GM18508 (cell line): Measurements from ENCODE around the gene TTC9B.

Experiments used
- ATAC-seq: cut with Tn5 transposase; IDR thresholded peaks from one replicate; pipeline ENCODE4 v1.9.1; 2021; ENCODE audit warnings: moderate number of reproducible peaks; ENCODE audit not compliant: insufficient read depth, unreplicated experiment

The TTC9B gene

DNA sequence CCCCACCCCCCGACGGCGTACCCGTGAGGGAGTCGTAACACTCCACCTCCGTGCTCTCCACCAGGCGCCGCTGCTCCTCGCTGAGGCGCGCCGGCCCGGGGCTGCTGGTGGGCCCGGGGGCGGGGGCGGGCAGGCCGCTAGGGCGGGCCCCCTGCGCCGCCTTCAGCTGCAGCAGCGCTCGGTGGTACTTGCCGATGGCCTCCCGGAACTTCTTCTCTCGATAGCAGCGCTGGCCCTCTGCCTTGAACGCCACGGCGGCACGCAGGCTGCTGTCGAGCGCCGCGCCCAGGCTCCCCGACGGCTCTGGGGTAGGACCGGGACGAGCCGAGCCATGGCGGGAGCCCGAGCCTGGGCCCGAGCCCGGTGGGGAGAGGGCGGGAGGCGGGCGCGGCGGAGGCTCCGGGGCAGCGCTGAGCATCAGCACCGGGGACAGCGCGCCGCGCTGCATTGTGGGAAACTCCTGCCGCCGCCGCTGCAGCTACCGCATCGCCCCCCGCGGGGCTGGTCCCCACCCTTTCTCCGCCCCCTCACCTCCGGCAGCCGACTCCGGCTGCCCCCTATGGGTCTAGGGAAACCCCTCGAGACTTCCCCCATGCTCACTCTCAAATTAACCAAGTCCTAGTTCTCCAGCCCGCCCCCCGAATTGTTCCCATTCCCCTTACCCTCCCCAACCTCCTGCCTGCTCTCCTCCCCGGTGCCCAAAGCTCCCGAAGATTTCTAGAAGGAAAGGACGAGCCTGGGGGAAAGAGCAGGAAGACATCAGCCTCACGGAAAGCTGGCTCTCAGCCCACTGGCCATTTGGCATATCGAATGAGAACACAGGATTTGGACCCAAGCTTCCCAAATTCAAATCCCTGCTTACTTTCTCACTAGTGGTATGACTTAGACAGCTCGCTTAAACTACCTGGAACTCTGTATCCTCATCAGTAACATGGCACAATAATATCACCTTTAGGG lies at the start of gene TTC9B:
TTC9B (minus strand) TSS at position 451 of the 957 bp plus-strand sequence; CDS start at position 448, 3 bp downstream.
- no peak for ATAC-seq

DNA sequence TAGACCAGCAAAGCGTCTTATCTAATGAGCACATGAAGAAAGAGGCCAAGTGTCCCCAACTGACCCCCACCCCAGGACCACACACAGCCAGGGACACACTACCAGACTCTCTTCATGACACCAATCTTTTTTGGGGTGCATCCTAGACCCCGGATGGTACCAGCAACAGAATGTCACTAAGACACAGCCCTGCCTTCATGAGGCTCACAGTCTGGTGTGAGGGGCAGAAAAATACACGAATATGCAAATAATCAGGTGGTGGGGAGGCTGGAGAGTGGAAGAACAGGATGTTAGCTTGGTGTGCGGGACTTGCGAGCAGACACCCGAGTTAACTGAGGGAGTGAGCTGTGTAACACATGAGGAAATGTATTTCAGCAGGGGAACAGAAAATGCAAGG lies 49.4 kb upstream of the TTC9B start:
- ATAC-seq: no peak

GRCh38 chr19:40266912-40267600 lies 48.9 kb upstream of the TTC9B start:
- ATAC-seq: no peak

GRCh38 chr19:40266119-40266518 lies 47.9 kb upstream of the TTC9B start:
- ATAC-seq: no peak

DNA sequence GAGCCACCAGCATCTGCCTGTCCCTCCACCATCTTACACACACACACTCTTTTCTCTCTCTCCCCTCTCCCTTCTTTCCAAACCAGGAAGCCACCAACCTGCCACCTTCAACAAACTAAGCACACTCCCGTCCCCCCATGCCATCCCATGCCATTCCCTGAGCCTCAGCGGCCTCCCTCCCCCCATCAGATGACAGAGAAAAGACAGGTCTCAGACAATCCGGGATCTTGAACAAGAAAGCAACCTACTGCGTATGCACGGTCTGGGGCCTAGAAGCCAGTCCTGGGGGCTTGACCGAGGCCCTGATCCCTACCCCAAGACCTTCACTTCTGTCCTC lies 47.5 kb upstream of the TTC9B start:
- ATAC-seq: no peak

DNA sequence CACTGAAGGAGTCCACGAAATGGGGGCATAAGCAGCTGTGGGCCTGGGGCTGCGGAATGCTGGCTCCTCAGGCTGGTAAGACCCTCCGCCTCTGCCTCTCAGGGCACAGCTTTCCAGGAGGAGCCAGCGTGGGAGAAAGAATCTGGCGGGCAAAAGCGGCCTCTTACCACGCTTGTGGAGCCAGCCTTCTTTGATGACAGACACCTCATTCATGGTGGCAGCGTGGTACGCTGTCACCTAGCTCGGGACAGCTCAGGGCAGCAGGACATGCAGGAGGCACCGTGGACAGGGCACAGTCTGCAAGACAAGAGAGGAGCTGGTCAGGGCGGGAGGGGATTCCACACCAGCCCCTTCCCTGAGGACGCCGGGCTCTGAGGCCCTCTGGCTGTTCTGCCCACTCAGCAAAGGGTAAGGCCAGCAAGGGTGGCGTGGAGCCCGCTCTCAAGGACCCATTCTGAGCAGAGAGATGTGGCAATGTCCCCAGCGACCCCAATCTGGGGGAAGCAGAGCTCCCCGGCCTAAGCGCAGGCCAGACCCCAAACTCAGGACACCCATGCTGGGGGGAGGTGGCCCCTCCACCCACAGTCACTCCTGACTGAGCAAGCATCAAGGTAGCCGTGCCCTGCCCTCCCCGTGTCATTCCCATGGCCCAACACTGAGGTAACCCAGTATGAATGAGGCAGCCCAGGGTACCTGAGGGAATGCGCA lies 47.0 kb upstream of the TTC9B start:
- no peak for ATAC-seq

DNA sequence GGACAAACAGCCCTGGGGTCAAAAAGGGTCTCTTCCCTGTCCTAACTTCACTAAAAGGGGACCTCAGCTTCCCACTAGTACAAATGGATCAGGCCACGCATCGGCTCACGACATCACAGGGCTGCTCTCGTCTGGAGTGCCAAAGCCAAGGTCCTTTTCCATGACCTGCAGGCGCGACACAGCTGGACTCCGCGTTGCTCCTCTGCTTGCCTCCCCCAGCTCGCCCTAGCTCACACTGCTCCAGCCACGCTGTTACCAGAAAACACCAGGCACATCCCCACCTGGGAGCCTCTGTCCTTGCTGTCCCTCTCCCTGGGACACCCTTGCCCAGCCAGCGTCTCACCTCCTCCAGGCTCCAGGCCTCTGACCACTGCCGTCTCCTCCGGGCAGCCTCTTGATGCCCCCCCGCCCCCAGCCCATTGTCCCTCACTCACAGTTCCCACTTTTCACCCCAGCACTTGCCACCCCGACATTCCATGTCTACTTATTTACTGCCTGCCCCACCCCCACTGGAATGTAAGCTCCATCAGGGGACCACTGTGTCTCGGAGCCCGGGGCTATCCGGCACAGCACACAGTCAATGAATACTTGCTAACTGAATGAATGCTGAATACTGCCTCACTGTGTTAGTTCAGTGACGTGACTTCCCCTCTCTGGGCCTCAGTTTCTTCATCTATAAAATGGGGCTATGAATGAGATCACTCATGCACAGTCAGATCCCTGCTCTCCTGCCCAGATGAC lies 46.3 kb upstream of the TTC9B start:
- ATAC-seq: no peak

- no peak for ATAC-seq
These were observed 45.5 kb upstream of the TTC9B start for GRCh38 chr19:40263440-40264313.

DNA sequence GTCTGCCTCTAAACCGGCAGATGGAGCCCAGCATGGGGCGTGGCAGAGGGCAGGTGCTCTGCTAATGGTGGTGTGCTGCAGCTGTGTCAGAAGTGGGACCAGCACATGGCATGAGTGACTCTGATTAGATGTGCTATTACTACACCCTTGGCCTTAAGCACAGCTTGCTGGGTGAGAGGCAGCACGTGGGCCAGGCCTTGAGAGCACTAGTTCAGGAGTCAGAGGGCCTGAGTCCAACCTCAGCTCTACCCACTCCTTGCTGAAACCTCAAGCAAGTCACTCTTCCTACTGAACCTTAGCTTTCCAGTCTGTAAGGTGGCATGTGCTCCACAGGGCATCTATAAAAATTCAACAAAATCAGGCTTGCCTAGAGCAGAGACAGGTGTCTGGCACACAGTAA lies 44.2 kb upstream of the TTC9B start:
- no peak for ATAC-seq

DNA sequence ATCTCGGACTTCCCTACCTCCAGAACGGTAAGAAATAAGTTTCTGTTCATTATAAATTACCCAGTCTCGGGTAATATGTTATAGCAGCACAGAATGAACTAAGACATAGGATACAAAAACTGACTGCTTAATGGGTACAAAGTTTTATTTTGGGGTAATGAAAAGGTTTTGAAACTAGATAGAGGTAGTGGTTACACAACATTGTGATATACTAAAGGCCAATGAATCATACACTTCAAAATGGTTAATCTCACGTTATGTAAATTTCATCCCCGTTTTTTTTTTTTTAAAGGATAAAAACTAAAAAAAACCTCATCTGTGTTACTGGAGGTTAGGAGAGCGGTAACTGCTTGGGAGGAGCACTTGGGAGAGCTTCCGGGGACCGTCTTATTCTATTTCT lies 43.4 kb upstream of the TTC9B start:
- no peak for ATAC-seq

DNA sequence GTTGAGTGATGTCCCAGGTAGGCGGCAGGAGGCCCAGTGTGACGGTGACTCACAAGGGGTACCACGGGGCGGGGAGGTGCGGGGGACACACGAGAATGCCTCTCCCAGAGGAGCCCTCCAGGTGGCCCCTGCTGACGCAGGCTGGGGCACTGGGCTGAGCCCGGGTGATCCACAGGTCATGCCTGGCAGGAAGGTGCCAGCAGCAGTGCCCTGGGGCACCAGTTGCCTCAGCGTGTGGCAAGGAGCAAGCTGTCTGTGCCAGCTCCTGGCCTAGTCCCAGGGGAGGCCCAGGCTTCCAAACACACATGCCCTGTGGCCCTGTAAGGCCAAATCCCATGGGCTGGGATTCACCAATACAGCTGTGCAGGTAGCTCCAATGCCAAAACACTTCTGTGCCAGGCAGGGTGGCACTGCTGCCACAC lies 38.9 kb upstream of the TTC9B start:
- no peak for ATAC-seq

DNA sequence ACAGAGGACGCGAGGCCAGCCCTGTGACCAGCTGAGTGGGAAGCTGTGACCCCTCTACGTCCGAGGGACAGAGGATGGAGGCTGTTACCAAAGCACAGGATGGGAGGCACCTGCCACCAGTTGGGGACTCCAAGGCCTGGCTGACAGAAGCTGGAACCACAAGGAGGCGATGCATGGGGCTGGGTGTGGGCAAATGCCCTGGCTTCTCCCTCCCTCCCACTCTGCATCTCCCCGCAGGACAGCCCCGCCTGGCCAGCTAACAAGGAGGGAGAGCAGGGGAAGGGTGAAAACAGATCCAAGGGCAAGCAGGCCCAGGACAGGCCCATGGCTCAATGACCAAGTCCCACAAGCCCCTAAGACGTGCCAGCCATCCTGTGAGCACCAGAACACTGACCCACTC lies 38.3 kb upstream of the TTC9B start:
- ATAC-seq: no peak

DNA sequence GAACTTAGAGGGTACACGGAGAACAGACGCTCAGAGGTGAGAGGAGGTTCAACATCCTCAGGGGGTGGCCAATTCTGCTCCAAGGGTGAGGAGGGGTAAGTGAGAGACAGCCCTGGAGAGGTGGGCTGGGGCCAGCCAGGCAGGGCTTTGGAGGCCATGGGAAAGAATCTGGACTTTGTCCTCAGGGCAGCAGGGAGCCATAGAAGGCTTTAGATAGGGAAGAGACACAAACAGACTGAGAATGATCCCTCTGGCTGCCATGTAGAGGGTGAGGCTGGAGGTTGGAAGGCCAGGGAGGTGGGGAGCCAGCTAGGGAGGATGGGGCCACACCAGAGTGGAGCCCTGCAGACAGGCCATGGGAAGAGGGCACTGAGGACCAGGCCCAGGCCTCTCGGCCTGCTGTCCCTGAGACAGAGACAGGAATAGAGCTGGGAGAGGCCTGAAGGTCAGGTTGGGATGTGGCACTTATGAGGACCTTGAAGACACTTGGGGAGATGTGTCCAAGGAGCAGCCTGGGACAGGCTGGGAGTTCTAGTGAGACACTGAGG lies 37.5 kb upstream of the TTC9B start:
- ATAC-seq: no peak

GRCh38 chr19:40254714-40255418 lies 36.7 kb upstream of the TTC9B start:
- ATAC-seq: no peak

GRCh38 chr19:40253611-40254092 lies 35.5 kb upstream of the TTC9B start:
- no peak for ATAC-seq

- ATAC-seq: no peak
These were observed 34.2 kb upstream of the TTC9B start for GRCh38 chr19:40252395-40252794.

- ATAC-seq: no peak
These were observed 33.8 kb upstream of the TTC9B start for GRCh38 chr19:40251991-40252390.

- ATAC-seq: no peak
These were observed 33.1 kb upstream of the TTC9B start for GRCh38 chr19:40251244-40251643.
